Stimulated activated CD8-positive, alpha-beta memory T cell treated with anti-CD3 and anti-CD28 coated beads, Interleukin-12 subunit alpha, Interleukin-12 subunit beta, amount 100 ng/mL, for 24 hours (primary cell): Measurements from ENCODE around the gene ST6GALNAC5.

Experiments used
- DNase-seq: peaks from one replicate; pipeline ENCODE4 v3.0.0-alpha.2; 2020; ENCODE audit errors: extremely low read depth

The ST6GALNAC5 gene

GRCh38 chr1:77014073-77014788 lies 147.0 kb downstream of the ST6GALNAC5 start:
- DNase-seq: no peak

- no peak for DNase-seq
Observed at GRCh38 chr1:77015748-77016341, 148.6 kb downstream of the ST6GALNAC5 start.

GRCh38 chr1:77016386-77016985 lies 149.2 kb downstream of the ST6GALNAC5 start:
- DNase-seq: no peak

GRCh38 chr1:77018311-77018710 lies 151.0 kb downstream of the ST6GALNAC5 start:
- no peak for DNase-seq

GRCh38 chr1:77018761-77019160 lies 151.5 kb downstream of the ST6GALNAC5 start:
- DNase-seq: no peak

- DNase-seq: no peak
Observed at GRCh38 chr1:77021732-77022131, 154.5 kb downstream of the ST6GALNAC5 start.

- DNase-seq: no peak
Observed at GRCh38 chr1:77024500-77024899, 157.2 kb downstream of the ST6GALNAC5 start.

GRCh38 chr1:77025599-77025998 lies 158.3 kb downstream of the ST6GALNAC5 start:
- no peak for DNase-seq

- DNase-seq: no peak
Observed at GRCh38 chr1:77026135-77026534, 158.9 kb downstream of the ST6GALNAC5 start.

GRCh38 chr1:77026640-77027039 lies 159.4 kb downstream of the ST6GALNAC5 start:
- DNase-seq: no peak

GRCh38 chr1:77027847-77028246 lies 160.6 kb downstream of the ST6GALNAC5 start:
- no peak for DNase-seq

- DNase-seq: no peak
Observed at GRCh38 chr1:77030401-77031105, 163.3 kb downstream of the ST6GALNAC5 start.

- DNase-seq: no peak
Observed at GRCh38 chr1:77031106-77031662, 163.9 kb downstream of the ST6GALNAC5 start.

- no peak for DNase-seq
Observed at GRCh38 chr1:77036560-77036959, 169.3 kb downstream of the ST6GALNAC5 start.

- DNase-seq: no peak
Observed at GRCh38 chr1:77037038-77037437, 169.8 kb downstream of the ST6GALNAC5 start.

GRCh38 chr1:77038000-77038399 lies 170.7 kb downstream of the ST6GALNAC5 start:
- DNase-seq: no peak

- DNase-seq: no peak
Observed at GRCh38 chr1:77039111-77039510, 171.8 kb downstream of the ST6GALNAC5 start.

GRCh38 chr1:77039739-77040138 lies 172.5 kb downstream of the ST6GALNAC5 start:
- no peak for DNase-seq

GRCh38 chr1:77040826-77041225 lies 173.5 kb downstream of the ST6GALNAC5 start:
- no peak for DNase-seq

GRCh38 chr1:77044133-77044849 lies 177.0 kb downstream of the ST6GALNAC5 start:
- no peak for DNase-seq

GRCh38 chr1:77047575-77047974 lies 180.3 kb downstream of the ST6GALNAC5 start:
- DNase-seq: no peak
